K562 (cell line): Measurements from ENCODE around the gene EIF4E2. TPM values are rescaled to one million over a fixed set of nuclear protein-coding genes. Genes with fewer than 3 reads are reported as not detected.

Experiments
- ATAC-seq: fragments of 200-7000 bp; cut with Tn5 transposase; 3 replicates; pipeline ENCODE4 v1.9.1; 2020; ENCODE audit warnings: moderate library complexity
- BruUV-seq: library from RNA; stranded (reverse); fragments of 400-500 nt; replicated peaks from 2 replicates; lab custom pipeline; 2021; lab: Mats Ljungman, UMichigan
- CTCF ChIA-PET: fragments of 300-600 bp; formaldehyde crosslinking; extraction: SDS; loops from one replicate; lab custom pipeline; 2021; ENCODE audit warnings: low intra/inter-chr PET ratio; lab: Yijun Ruan, JAX
- POLR2A ChIA-PET: fragments of 300-600, 350-650 bp; sonication (Branson Sonifier 250); formaldehyde crosslinking; extraction: SDS; loops from one replicate; lab custom pipeline; 2021; ENCODE audit warnings: antibody characterized with exemption, inconsistent platforms; lab: Yijun Ruan, JAX
- DNase-seq, 4 experiments: peaks; one replicate each; pipeline versions ENCODE4 v3.0.0 to v3.0.0-alpha.2; 2011 to 2018; ENCODE audit warnings: low spot score in 3 of 4, mixed read lengths in 3 of 4; ENCODE audit errors: extremely low read depth in 1 of 4
- FAIRE-seq: peaks from 2 replicates; lab custom pipeline; 2011; peaks lifted over from hg19 to GRCh38; lab: Jason Lieb, UNC
- H2AFZ ChIP-seq: 2 replicates; pipeline ENCODE4 v1.6.0; 2011; ENCODE audit warnings: low read depth, low read length, control low read depth, inconsistent platforms
- H3K27ac ChIP-seq: fragments of 200-600 bp; 3 replicates; pipeline ENCODE4 v1.8.0; 2011; ENCODE audit warnings: low read depth, mild to moderate bottlenecking, control low read depth, inconsistent platforms, low read length, moderate library complexity, mixed read lengths; ENCODE audit errors: extremely low read depth
- H3K27me3 ChIP-seq, 2 experiments: fragments of 300-600 bp in 1 of 2; 2 replicates in 1 of 2; 3 replicates in 1 of 2; pipeline versions ENCODE4 v1.6.0 to v1.8.0; 2011; ENCODE audit warnings: inconsistent platforms in 2 of 2, low read length in 2 of 2, mild to moderate bottlenecking in 1 of 2, mixed read lengths in 1 of 2, moderate library complexity in 1 of 2; ENCODE audit not compliant: control insufficient read depth in 2 of 2, insufficient read depth in 2 of 2
- H3K36me3 ChIP-seq: fragments of 300-600 bp; 3 replicates; pipeline ENCODE4 v1.8.0; 2011; ENCODE audit warnings: mild to moderate bottlenecking, low read length, inconsistent platforms; ENCODE audit not compliant: control insufficient read depth, insufficient read depth
- H3K4me1 ChIP-seq, 2 experiments: fragments of 200-600 bp in 1 of 2; replicated peaks in 1 of 2; 2 replicates in 1 of 2; 3 replicates in 1 of 2; pipeline versions ENCODE4 v1.5.1 to v1.8.0; 2011; ENCODE audit warnings: inconsistent platforms in 2 of 2, low read length in 2 of 2, mild to moderate bottlenecking in 1 of 2, mixed read lengths in 1 of 2, moderate library complexity in 1 of 2; ENCODE audit not compliant: control insufficient read depth in 2 of 2, insufficient read depth in 2 of 2
- H3K4me2 ChIP-seq: 2 replicates; pipeline ENCODE4 v1.6.1; 2011; ENCODE audit warnings: low read length, control low read depth, inconsistent platforms, mixed read lengths; ENCODE audit not compliant: insufficient read depth
- H3K4me3 ChIP-seq: fragments of 200-600 bp; sonication (generic), shearing (Covaris generic); 2 replicates; pipeline ENCODE4 v1.5.1; 2016; ENCODE audit warnings: control low read depth, inconsistent platforms
- H3K79me2 ChIP-seq: fragments of 200-600 bp; 3 replicates; pipeline ENCODE4 v1.8.0; 2011; ENCODE audit warnings: low read length, inconsistent platforms; ENCODE audit not compliant: control insufficient read depth, insufficient read depth
- H3K9ac ChIP-seq, 2 experiments: 2 replicates each; pipeline versions ENCODE4 v1.6.0 to v1.6.1; 2011; ENCODE audit warnings: low read depth in 2 of 2, low read length in 2 of 2, control low read depth in 1 of 2, inconsistent platforms in 1 of 2, mild to moderate bottlenecking in 1 of 2, mixed read lengths in 1 of 2; ENCODE audit not compliant: insufficient read depth in 1 of 2
- H3K9me1 ChIP-seq: one replicate; pipeline ENCODE4 v1.6.0; 2011; ENCODE audit warnings: inconsistent platforms, mild to moderate bottlenecking, low read length, moderate library complexity; ENCODE audit not compliant: control insufficient read depth, insufficient read depth
- H3K9me3 ChIP-seq: replicated peaks from 2 replicates; pipeline ENCODE4 v1.5.1; 2011; ENCODE audit warnings: low read depth, low read length, inconsistent platforms; ENCODE audit not compliant: control insufficient read depth, insufficient read depth
- H4K20me1 ChIP-seq: replicated peaks from 2 replicates; pipeline ENCODE4 v1.6.1; 2011; ENCODE audit warnings: low read length, inconsistent platforms, mixed read lengths; ENCODE audit not compliant: control insufficient read depth, insufficient read depth
- BRF1 ChIP-seq: IDR thresholded peaks from 3 replicates; pipeline ENCODE4 v1.6.1; 2011; ENCODE audit warnings: borderline replicate concordance, mild to moderate bottlenecking; ENCODE audit not compliant: insufficient read length; ENCODE audit errors: extremely low read depth
- FIP1L1 ChIP-seq: fragments of 200-400 bp; formaldehyde crosslinking; IDR thresholded peaks from 2 replicates; pipeline ENCODE4 v1.6.1; 2018; ENCODE audit warnings: mild to moderate bottlenecking, low read depth, low read length; ENCODE audit not compliant: poor library complexity, severe bottlenecking
- HNRNPUL1 ChIP-seq: fragments of 200-400 bp; formaldehyde crosslinking; IDR thresholded peaks from 2 replicates; pipeline ENCODE4 v1.6.1; 2017; ENCODE audit warnings: low read length
- KDM5B ChIP-seq: fragments of 200-600 bp; sonication (generic); IDR thresholded peaks from 2 replicates; pipeline ENCODE4 v1.6.1; 2012; ENCODE audit warnings: low read depth, mild to moderate bottlenecking, moderate library complexity, low read length, control low read depth, inconsistent platforms; ENCODE audit not compliant: insufficient replicate concordance
- NCOA1 ChIP-seq: fragments of 450-650 bp; IDR thresholded peaks from 2 replicates; pipeline ENCODE4 v1.6.1; 2016; ENCODE audit warnings: low read depth
- PTBP1 ChIP-seq: fragments of 200-400 bp; formaldehyde crosslinking; IDR thresholded peaks from 2 replicates; pipeline ENCODE4 v1.6.1; 2017; ENCODE audit warnings: low read depth, low read length
- ZBTB5 ChIP-seq: fragments of 450-650 bp; IDR thresholded peaks from 2 replicates; pipeline ENCODE4 v1.6.1; 2017; ENCODE audit warnings: antibody characterized with exemption
- ZNF124 ChIP-seq: sonication (generic); formaldehyde crosslinking; IDR thresholded peaks from 2 replicates; pipeline ENCODE4 v1.8.1; 2022; ENCODE audit warnings: missing genetic modification reagents
- ZNF197 ChIP-seq: fragments of 200-800 bp; sonication (Bioruptor generic); IDR thresholded peaks from 2 replicates; pipeline ENCODE4 v1.6.1; 2016; ENCODE audit warnings: low read depth, missing genetic modification characterization, missing compliant biosample characterization
- ZNF75A ChIP-seq: fragments of 450-650 bp; formaldehyde crosslinking; IDR thresholded peaks from 2 replicates; pipeline ENCODE4 v1.4.0; 2020; ENCODE audit warnings: mild to moderate bottlenecking
- WGBS: fragments of 100-300 bp; shearing (Covaris generic); methylation state at CpG from one replicate; pipeline ENCODE4 v1.1.6; 2016; ENCODE audit warnings: low coverage, mixed read lengths; ENCODE audit not compliant: insufficient coverage; ENCODE audit errors: missing lambda C conversion rate; 5-methylcytosine and 5-hydroxymethylcytosine counted together
- in situ Hi-C: fragments of 300-500 bp; cut with MboI; formaldehyde crosslinking; loops from 4 replicates; pipeline ENCODE4 v1.15.0; 2018; ENCODE audit warnings: inconsistent platforms, mixed read lengths
- intact Hi-C: fragments of 100-400 bp; cut with micrococcal nuclease; formaldehyde crosslinking; loops from 2 replicates; pipeline ENCODE4 v1.14.2; 2022
- polyA plus RNA-seq, 8 experiments: library from polyadenylated mRNA; depleted of rRNA in 4 of 8; stranded (reverse) in 5 of 8; unstranded in 3 of 8; fragments of >200 nt; fragmentation: Nextera tagmentation in 2 of 8; fragmentation: Illumina TruSeq in 1 of 8; extraction: Ambion mirVana in 2 of 8; extraction: Trizol in 1 of 8; gene quantifications; 2 replicates each; pipeline versions ENCODE4 v1.2.1 to v1.2.3, GENCODE V29; 2011 to 2014; ENCODE audit warnings: inconsistent platforms in 1 of 8, missing spikeins in 1 of 8
- total RNA-seq, 7 experiments: library from RNA; depleted of rRNA in 6 of 7; stranded (reverse); fragments of >200 nt in 6 of 7; fragmentation: Illumina TruSeq in 2 of 7; extraction: Trizol in 2 of 7; gene quantifications; 2 replicates each; pipeline versions ENCODE4 v1.2.1 to v1.2.3, GENCODE V29; 2011 to 2021; ENCODE audit warnings: low replicate concordance in 1 of 7

EIF4E2 gene
- total and polyA plus RNA-seq, 9 of the 15 experiments (the other 6 are each of a cell fraction or from before 2014, with no cell fraction given): 33.9 to 169 (median 77.5) TPM

- DNase-seq (no peak), FAIRE-seq (no peak), ATAC-seq (no peak)
- POLR2A ChIA-PET: no interaction called here
- CTCF ChIA-PET: no interaction called here
- no peak overlapping the region for H2AFZ ChIP-seq
- no peaks in the 10 kb centered on the region for H3K36me3 ChIP-seq
- no peaks in the 10 kb centered on the region for H4K20me1 ChIP-seq
- BruUV-seq: no TSS peak
- peaks cover 3 to 46% of the 10 kb centered on the region in 2 experiments; a peak in 2 of 5 replicates for H3K27me3 ChIP-seq
- no peak overlapping the region for H3K4me2 ChIP-seq
- H3K4me1 ChIP-seq: peaks cover 0 to 13% of the 10 kb centered on the region in 2 experiments; a peak in 2 of 5 replicates
- no peaks in the 10 kb centered on the region for H3K9me3 ChIP-seq
- in situ Hi-C loops (no loop called here), intact Hi-C loops (no loop called here)
- H3K79me2 ChIP-seq: no peaks in the 10 kb centered on the region
- 0% methylated on average over 3 of the region's 10 CpGs for WGBS
- H3K9me1 ChIP-seq: no peaks in the 10 kb centered on the region
- TF ChIP-seq ZNF75A (CRISPR knock-in tag) (no peak), NCOA1 (no peak), FIP1L1 (no peak), KDM5B (no peak), PTBP1 (no peak), ZNF197 (no peak), ZBTB5 (no peak), BRF1 (no peak), ZNF124 (CRISPR knock-in tag) (no peak), HNRNPUL1 (no peak)
- no peak overlapping the region for H3K9ac ChIP-seq
- no peak overlapping the region for H3K27ac ChIP-seq
- H3K4me3 ChIP-seq: no peak overlapping the region
Measured at GRCh38 chr2:232505856-232506255, 44.6 kb upstream of the EIF4E2 start.
